Liver (tissue), 3 donors: ENCODE results near the gene ARHGEF35.
"Not testable (repeated sequence)": the region's sequence is repeated elsewhere in the genome, so short reads cannot be mapped to it uniquely, and the experiment has no call there.

Experiments used
- CTCF ChIP-seq: fragments of 150-350 bp; IDR thresholded peaks from 2 replicates; pipeline ENCODE4 v1.5.1; 2017; ENCODE audit warnings: improper control_type of control experiment, low read depth, low read length; ENCODE audit not compliant: missing input control
- GABPA ChIP-seq, 2 donors: IDR thresholded peaks in 1 of 2; conservative IDR thresholded peaks in 1 of 2; 2 replicates each; pipeline ENCODE4 v1.6.1; 2016; ENCODE audit warnings: antibody characterized with exemption in 2 of 2, mild to moderate bottlenecking in 1 of 2, moderate library complexity in 1 of 2
- HNF4A ChIP-seq, 2 donors: conservative IDR thresholded peaks; 2 replicates each; pipeline ENCODE4 v1.6.1; 2016; ENCODE audit warnings: antibody characterized with exemption in 2 of 2, mild to moderate bottlenecking in 2 of 2
- MAX ChIP-seq: IDR thresholded peaks from 2 replicates; pipeline ENCODE4 v1.6.1; 2016; ENCODE audit warnings: antibody characterized with exemption
- TAF1 ChIP-seq: conservative IDR thresholded peaks from 2 replicates; pipeline ENCODE4 v1.6.1; 2016; ENCODE audit warnings: antibody characterized with exemption, mild to moderate bottlenecking
- donor health status: healthy.
- donor health status: healthy.

DNA sequence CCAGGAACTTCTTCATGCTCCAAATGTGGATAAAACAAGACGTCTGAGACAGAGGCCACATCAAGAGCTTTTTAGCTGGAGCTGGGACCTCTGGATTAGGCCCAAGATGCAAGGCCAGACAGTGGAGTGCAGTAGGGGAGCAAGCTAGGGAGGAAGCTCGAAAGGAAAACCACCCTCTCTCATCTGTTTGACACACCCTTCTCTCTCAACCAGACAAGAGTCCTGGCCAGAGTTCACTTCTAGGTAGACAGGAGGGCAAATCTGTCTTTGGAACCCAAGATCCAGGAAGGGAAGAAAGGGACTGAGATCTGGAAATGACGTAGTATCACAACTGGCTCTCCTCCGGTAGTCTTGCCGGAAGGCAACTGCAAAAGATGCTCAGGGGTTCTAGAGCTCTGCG lies 1.2 kb downstream of the ARHGEF35 start:
- not testable (repeated sequence) for TF ChIP-seq CTCF; TAF1; MAX; GABPA (IDR thresholded peaks at IDR 0.05 in 1 of 2, conservative IDR thresholded peaks at IDR 0.05 in 1 of 2); HNF4A (conservative IDR thresholded peaks at IDR 0.05)
